ENCODE data around the gene PPP1R37.
A peak's percentile ranks its signal among the peaks of the same experiment; 100 is the strongest.

The PPP1R37 gene

DNA sequence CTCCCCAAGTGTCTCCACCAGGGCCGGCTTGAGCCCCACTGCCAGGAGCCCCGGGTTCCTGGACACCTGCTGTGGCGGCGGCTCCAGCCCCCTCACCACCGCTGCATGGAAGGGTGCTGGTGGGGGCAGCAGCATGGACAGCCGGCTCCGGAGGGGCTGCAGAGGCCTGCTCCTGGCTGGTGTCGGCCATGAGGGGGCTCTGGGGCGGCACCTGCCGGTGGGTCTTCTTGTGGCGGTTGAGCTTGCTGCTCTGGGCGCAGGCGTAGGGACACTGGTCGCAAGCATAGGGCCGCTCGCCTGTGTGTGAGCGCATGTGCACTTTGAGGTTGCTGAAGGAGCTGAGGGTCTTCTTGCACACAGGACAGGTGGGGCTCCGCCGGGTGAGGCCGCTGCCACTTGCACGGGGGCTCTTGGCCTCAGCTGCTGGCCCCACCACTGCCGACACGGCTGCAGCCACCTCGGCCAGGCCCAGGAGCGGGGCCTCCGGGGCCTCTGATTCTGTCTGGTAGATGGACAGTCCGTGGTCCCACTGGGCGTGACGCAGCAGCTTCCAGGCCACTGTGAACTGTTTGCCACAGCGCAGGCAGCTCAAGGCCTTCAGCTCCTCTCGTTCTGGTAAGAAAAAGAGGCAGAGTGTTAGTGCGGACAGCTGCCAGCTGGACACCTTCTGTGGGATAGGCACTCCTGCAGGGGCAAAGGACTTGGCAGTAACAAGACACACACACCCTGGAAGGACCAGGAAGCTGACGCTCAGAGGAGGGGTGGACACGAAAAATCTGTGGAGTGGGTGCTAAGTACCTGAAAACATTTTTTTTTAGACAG lies 20.8 kb upstream of the PPP1R37 start:
- DNase-seq = no peak

DNA sequence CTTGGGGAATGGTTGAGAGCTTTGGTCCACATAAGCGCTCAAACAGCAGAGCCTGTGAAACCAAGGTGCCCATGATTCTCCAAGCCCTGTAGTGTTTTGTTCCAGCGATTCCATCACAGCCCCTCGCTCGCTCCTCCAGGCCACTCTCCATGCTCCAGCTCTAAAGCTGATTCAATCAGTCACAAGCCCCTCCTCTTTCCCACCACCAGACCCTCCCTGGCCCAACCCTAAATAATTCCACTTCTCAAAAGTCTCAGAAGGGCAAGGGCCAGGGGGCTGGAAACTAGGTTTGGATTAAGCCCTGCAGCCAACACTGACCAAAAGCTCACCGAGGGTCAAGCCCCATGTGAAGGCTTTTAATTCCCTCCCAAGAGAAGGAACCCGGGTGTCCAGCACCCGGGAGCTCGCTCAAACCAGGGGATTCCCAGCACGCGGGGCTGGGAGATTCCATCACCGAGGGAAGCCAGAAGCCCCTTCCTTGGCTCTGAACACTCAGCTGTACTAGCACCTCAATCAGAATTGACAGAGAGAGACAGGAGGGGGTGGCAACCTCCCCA lies 18.2 kb upstream of the PPP1R37 start:
- no peak for DNase-seq

- DNase-seq = peak; percentile 28
Measured at GRCh38 chr19:45075301-45076028, 17.5 kb upstream of the PPP1R37 start.

- DNase-seq = peak; percentile 82
Measured at GRCh38 chr19:45076029-45076850, 16.7 kb upstream of the PPP1R37 start, which contains the start of gene ZNF296. TSS of gene ZNF296 (minus strand) at chr19:45076478. CDS start at chr19:45076373, 105 bp downstream.

GRCh38 chr19:45076851-45077730 lies 15.9 kb upstream of the PPP1R37 start:
- no peak for DNase-seq

DNA sequence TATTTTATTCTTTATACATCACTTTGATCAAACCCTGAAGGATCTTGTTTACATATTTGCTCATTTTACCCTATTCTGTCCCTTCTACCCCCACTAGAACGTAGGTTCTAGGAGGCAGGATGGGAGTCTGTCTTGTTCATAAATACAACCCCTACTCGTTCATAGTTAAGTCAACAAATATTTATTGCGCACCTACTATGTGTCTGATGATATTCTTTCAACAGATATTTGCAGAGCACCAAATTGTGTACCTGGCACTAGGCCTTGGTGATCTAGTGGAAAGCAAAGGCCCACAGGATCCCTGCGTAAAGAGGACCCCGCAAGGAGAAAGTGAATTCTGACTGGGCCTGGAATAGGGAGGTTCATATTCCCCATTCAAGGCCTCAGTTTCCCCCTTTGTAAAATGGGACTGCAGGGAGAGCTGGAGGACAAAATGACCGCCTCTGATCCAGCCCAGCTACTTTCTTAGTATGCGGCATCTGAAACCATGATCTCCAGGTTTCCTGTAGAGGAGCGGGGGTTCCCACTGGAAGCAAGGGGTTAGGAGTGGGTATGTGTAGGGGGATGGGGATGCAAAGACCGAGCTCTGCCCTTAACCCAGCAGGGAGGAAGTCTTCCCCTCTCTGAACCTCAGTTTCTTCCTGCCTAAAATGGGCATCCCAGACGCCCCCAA lies 14.5 kb upstream of the PPP1R37 start:
- no peak for DNase-seq

GRCh38 chr19:45079063-45079910 lies 13.7 kb upstream of the PPP1R37 start, which contains the start of gene GEMIN7:
TSS of gene GEMIN7 (plus strand) at chr19:45079260. CDS start at chr19:45090115, 10,855 bp downstream.
- peak; percentile 86 for DNase-seq

GRCh38 chr19:45079911-45080370 lies 13.0 kb upstream of the PPP1R37 start:
- DNase-seq = no peak

GRCh38 chr19:45082170-45082569 lies 10.8 kb upstream of the PPP1R37 start:
- DNase-seq = no peak

DNA sequence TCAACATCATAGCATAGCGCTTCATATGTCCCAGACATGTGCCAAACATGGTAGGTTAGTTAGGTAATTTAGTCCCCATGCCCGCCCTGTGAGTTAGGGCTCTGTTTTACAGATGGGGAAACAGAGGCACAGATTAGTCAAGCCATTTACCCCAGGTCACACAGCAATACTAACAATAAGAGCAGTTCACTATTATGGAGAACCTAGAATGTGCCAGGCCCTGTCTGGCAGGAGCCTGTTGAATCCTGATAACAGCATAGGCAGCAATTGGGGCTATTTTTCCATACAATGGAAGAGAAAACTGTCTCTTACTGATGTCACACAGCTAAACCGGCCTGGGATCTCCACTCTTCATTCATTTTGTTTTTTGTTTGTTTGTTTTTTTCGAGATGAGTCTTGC lies 6.5 kb upstream of the PPP1R37 start:
- DNase-seq = no peak

- peak; percentile 58 for DNase-seq
Measured at GRCh38 chr19:45087531-45087930, 5.4 kb upstream of the PPP1R37 start.

DNA sequence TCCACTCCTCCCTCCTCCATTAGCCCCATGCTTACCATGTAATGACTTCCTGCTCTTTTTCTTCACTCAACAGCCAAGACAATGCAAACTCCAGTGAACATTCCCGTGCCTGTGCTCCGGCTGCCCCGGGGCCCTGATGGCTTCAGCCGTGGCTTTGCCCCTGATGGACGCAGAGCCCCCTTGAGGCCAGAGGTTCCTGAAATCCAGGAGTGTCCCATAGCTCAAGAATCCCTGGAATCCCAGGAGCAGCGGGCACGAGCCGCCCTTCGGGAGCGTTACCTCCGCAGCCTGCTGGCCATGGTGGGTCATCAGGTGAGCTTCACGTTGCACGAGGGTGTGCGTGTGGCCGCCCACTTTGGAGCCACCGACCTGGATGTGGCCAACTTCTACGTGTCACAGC lies 2.9 kb upstream of the PPP1R37 start:
- no peak for DNase-seq

GRCh38 chr19:45090606-45091005 lies 2.4 kb upstream of the PPP1R37 start:
- no peak for DNase-seq

GRCh38 chr19:45091031-45091923 lies 1.7 kb upstream of the PPP1R37 start:
- peak; percentile 98 for DNase-seq

DNA sequence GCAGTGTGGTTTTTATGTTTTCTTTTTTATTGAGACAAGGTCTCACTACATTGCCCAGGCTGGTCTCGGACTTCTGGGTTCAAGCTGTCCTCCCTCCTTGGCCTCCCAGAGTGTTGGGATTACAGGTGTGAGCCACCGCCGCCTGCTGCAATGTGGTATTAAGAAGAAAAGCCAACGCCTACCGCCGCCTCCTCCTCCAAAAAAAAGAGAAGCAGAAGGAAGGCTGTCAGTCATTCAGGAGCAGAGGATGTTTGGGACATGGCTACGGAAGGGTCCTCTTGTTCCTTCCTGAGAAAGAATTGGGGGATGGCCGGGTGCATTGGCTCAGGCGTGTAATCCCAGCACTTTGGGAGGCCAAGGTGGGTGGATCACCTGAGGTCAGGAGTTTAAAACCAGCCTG lies 1.2 kb downstream of the PPP1R37 start:
- no peak for DNase-seq

DNA sequence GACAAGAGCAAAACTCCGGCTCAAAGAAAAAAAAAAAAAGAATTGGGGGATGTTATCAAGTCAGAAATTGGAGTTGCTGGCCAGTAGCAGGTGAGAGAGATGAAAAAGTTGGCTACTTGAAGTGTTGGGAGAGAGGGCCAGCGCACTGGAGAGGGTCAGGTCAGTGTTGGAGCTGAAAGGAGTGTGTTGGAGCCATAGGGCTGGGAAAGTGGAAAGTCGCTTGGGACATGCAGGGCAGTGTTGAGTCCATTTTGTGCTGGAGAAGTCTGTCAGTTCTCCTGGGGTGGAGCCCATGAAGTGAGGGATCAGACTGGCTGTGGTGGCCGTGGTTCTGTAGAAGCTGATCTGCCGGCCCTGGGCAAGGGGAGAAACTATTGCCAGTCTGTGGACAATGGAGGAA lies 1.7 kb downstream of the PPP1R37 start:
- no peak for DNase-seq

- no peak for DNase-seq
Measured at GRCh38 chr19:45095496-45096413, 2.8 kb downstream of the PPP1R37 start.

GRCh38 chr19:45096700-45097099 lies 3.7 kb downstream of the PPP1R37 start:
- DNase-seq = no peak
